Bronchial epithelial cell (primary cell): ENCODE measurements around the gene RALBP1. TPM values are rescaled to one million over a fixed set of nuclear protein-coding genes. Genes with fewer than 3 reads are reported as not detected.

Source experiments
- DNase-seq: peaks from one replicate; pipeline ENCODE4 v3.0.0-alpha.2; 2010; ENCODE audit warnings: low read depth
- FAIRE-seq: peaks from 2 replicates; lab custom pipeline; 2011; peaks lifted over from hg19 to GRCh38; lab: Jason Lieb, UNC
- H3K27me3 ChIP-seq: 2 replicates; pipeline ENCODE4 v1.5.1; 2011; ENCODE audit warnings: low read length; ENCODE audit not compliant: control insufficient read depth, insufficient read depth
- H3K36me3 ChIP-seq: 2 replicates; pipeline ENCODE4 v1.5.1; 2011; ENCODE audit warnings: low read length; ENCODE audit not compliant: control insufficient read depth, insufficient read depth
- H3K4me3 ChIP-seq: 2 replicates; pipeline ENCODE4 v1.5.1; 2011; ENCODE audit warnings: mild to moderate bottlenecking, low read depth, low read length, control low read depth
- CTCF ChIP-seq: IDR thresholded peaks from 2 replicates; pipeline ENCODE4 v1.5.1; 2011; ENCODE audit warnings: mild to moderate bottlenecking, moderate library complexity, low read length, control low read depth, inconsistent platforms; ENCODE audit not compliant: insufficient read depth, severe bottlenecking
- total RNA-seq: library from RNA; depleted of rRNA; stranded (reverse); fragments of >200 nt; gene quantifications from 2 replicates; pipeline ENCODE4 v1.2.1, GENCODE V29; 2014

The RALBP1 gene
- total RNA-seq, 1 donor from 2014 or later, result 63.7 TPM

DNA sequence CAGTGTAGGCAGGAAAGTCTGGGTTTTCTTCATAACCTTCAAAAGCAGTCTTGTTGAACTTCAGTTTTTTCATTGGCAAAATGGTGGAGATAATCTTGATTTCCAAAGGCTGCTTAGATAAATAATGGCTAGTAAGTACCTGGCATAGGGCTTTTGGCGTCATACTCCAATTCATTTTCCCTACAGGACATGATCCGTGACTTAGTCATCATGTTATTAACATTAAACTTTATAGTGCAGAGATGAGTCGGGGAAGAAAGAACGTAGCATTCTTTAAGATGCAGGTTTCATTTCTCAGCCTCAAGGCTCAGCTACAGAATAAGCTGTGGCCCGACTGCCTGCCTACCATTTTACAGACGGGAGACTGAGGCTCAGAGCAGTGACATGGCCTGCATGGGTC, 64.0 kb downstream of the RALBP1 start:
- TF ChIP-seq CTCF, result no peak
- no peaks in the 10 kb centered on the region for H3K27me3 ChIP-seq
- H3K4me3 ChIP-seq, result no peak overlapping the region
- DNase-seq (peak; percentile 87), FAIRE-seq (no peak)
- peaks cover 9% of the 10 kb centered on the region for H3K36me3 ChIP-seq

GRCh38 chr18:9539938-9540337, 64.6 kb downstream of the RALBP1 start:
- no peak for FAIRE-seq
- Histone ChIP-seq H3K27me3 (no peaks in the 10 kb centered on the region), H3K36me3 (peaks cover 8% of the 10 kb centered on the region), H3K4me3 (no peak overlapping the region)
- TF ChIP-seq CTCF, result no peak
- no peak for DNase-seq

- no peak for TF ChIP-seq CTCF
- no peaks in the 10 kb centered on the region for H3K27me3 ChIP-seq
- H3K36me3 ChIP-seq, result peaks cover 11% of the 10 kb centered on the region
- no peak for FAIRE-seq
- no peak overlapping the region for H3K4me3 ChIP-seq
- DNase-seq, result no peak
Observed at GRCh38 chr18:9542924-9543323, 67.6 kb downstream of the RALBP1 start.

- Histone ChIP-seq H3K36me3 (peaks cover 21% of the 10 kb centered on the region), H3K4me3 (no peak overlapping the region), H3K27me3 (no peaks in the 10 kb centered on the region)
- no peak for DNase-seq
- TF ChIP-seq CTCF, result no peak
- no peak for FAIRE-seq
Observed at GRCh38 chr18:9545029-9545428, 69.7 kb downstream of the RALBP1 start.

GRCh38 chr18:9546468-9546867, 71.2 kb downstream of the RALBP1 start:
- no peak for TF ChIP-seq CTCF
- Histone ChIP-seq H3K27me3 (no peaks in the 10 kb centered on the region), H3K4me3 (no peak overlapping the region), H3K36me3 (peaks cover 30% of the 10 kb centered on the region)
- no peak for FAIRE-seq
- DNase-seq, result no peak

DNA sequence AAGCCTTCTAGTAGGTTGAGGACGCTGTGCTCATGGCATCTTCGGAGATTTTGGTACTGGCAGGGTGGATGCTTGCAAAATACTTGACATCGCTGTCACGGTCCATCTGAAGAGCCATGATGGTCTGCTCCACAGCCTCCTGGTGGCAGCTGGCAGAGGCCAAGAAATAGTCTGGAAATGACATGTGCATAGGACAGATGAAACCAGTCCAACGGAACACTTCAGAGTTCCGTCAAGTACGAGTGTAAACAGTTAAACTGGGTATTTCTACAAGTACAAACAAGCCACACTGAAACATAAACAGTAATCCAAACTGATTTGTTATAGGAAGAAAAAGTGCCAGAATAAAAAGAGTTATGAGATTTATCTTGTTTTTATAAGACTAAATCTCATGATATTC, 72.5 kb downstream of the RALBP1 start:
- TF ChIP-seq CTCF, result peak; percentile 4
- DNase-seq, result no peak
- H3K36me3 ChIP-seq, result peaks cover 38% of the 10 kb centered on the region
- H3K27me3 ChIP-seq, result no peaks in the 10 kb centered on the region
- no peak overlapping the region for H3K4me3 ChIP-seq
- peak; percentile 43 for FAIRE-seq
